GM18909 (cell line): ENCODE data around the gene PLPPR1.
"Not testable (repeated sequence)": the region's sequence is repeated elsewhere in the genome, so short reads cannot be mapped to it uniquely, and the experiment has no call there.

Experiments used
- ATAC-seq: cut with Tn5 transposase; IDR thresholded peaks from one replicate; pipeline ENCODE4 v1.9.1; 2021; ENCODE audit warnings: mild to moderate bottlenecking; ENCODE audit not compliant: unreplicated experiment, poor library complexity

Gene PLPPR1

DNA sequence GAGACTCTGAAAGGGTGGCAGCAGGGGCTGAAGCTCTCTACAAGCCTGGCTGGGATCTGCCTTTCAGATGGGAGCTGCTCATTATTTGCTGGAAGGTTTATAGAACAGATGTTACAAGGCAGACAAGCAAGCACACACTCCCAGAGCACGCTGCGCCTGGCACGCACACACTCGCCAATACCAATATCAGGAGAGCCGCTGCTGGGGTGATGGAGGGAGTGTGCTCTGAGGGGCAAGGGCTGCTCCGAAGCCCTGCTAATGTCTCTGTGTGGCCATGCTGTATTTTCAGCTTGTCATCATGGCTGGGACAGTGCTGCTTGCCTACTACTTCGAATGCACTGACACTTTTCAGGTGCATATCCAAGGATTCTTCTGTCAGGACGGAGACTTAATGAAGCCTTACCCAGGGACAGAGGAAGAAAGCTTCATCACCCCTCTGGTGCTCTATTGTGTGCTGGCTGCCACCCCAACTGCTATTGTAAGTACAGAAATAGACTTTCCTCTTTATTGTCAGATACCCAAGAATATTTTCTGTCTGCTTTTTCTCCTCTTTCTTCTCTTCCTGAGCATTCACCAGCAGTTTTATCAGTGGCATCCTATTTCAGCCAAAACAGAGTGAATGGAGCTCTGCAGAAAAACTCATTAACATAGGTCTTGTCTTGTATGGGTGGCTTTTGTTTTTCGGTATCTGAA lies 241.2 kb downstream of the PLPPR1 start:
- ATAC-seq = no peak

DNA sequence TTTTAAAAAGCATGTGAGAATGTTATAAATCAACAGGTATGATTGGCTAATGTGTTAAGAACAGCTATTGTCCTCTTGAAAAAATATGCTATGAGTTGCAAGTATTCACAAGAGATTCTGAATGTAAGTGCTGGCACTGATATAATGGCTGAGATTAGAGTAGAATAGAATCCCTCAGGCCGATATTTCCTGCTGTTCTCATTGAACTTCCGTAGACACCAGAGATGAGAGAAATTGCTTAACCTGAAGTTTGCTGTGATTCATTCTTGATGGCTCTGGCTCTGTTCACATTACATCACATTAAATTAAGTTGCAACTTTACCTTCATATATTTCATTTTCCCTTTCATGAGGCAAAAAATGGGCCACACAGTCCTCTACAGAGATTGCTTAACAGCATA lies 241.8 kb downstream of the PLPPR1 start:
- ATAC-seq = no peak

GRCh38 chr9:101271102-101271501 lies 242.6 kb downstream of the PLPPR1 start:
- no peak for ATAC-seq

GRCh38 chr9:101274971-101275768 lies 246.6 kb downstream of the PLPPR1 start:
- ATAC-seq = no peak

- no peak for ATAC-seq
Observed at GRCh38 chr9:101275769-101276250, 247.3 kb downstream of the PLPPR1 start.

- ATAC-seq = not testable (repeated sequence)
Observed at GRCh38 chr9:101291043-101291442, 262.5 kb downstream of the PLPPR1 start.

GRCh38 chr9:101299901-101300300 lies 271.4 kb downstream of the PLPPR1 start:
- ATAC-seq = no peak

DNA sequence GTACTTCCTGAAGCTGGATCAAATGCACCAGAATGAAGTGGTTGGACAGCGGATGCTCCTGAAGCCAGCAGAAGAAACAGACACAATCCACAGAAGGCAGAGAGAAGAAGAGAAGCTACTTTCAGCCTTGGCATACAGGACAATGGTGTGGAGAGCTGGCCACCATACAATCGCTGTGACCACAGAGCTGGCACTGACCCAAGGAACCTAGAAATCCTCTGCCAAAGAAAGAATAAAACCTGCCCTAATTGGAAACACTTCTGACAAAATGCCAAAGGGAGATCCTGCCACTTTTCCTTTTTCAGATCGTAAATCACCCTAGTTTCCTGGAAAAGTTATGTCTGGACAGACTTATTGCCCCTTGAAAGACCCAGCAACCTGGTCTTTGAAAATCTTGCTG lies 278.5 kb downstream of the PLPPR1 start:
- no peak for ATAC-seq

GRCh38 chr9:101307524-101308213 lies 279.1 kb downstream of the PLPPR1 start:
- ATAC-seq = no peak

DNA sequence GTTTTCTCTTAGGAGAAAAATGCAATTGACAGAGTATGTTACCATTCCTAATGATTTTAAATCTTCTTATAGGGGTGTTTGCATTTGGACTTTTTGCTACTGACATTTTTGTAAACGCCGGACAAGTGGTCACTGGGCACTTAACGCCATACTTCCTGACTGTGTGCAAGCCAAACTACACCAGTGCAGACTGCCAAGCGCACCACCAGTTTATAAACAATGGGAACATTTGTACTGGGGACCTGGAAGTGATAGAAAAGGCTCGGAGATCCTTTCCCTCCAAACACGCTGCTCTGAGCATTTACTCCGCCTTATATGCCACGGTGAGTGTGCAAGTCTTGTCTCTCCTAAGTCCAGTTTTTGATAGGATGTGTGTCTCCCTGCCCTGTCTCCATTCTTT lies 280.6 kb downstream of the PLPPR1 start:
- no peak for ATAC-seq

DNA sequence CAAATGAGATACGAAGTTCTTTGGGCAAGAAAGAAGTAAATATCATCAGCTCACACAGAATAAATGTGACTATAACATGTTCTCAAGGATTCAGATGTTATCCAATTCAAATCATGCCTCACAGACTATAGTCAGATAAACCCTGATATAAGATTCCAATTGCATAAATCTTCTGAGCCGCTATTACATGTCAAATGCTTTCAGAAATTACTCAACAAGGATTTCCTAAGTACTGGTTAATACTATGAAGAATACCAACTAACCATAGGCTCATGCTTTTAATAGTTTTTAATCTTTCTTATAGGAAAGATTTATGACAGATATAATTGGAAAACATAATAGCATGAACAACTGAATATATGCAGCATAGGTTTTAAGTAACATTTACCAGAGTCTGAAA lies 282.7 kb downstream of the PLPPR1 start:
- no peak for ATAC-seq

- ATAC-seq = peak; percentile 87
Observed at GRCh38 chr9:101311758-101312420, 283.4 kb downstream of the PLPPR1 start.

GRCh38 chr9:101312661-101313060 lies 284.1 kb downstream of the PLPPR1 start:
- no peak for ATAC-seq

DNA sequence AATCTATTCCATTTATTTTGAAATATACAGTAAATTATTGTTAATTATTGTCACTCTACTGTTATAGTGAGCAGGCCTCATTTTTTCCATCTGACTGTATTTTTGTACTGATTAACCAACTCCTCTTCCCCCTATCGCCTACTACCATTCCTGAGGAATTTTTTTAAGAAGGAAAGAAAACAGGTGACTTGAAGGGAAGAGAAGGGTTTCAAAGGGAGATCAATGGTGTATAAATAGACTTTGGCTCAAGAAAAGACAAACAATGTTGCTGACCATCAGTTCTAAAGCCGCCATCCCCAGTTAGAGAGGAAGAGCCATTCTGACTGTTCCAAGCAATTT lies 286.6 kb downstream of the PLPPR1 start:
- ATAC-seq = no peak

GRCh38 chr9:101317735-101318134 lies 289.2 kb downstream of the PLPPR1 start:
- ATAC-seq = no peak

- no peak for ATAC-seq
Observed at GRCh38 chr9:101323129-101323528, 294.6 kb downstream of the PLPPR1 start.

DNA sequence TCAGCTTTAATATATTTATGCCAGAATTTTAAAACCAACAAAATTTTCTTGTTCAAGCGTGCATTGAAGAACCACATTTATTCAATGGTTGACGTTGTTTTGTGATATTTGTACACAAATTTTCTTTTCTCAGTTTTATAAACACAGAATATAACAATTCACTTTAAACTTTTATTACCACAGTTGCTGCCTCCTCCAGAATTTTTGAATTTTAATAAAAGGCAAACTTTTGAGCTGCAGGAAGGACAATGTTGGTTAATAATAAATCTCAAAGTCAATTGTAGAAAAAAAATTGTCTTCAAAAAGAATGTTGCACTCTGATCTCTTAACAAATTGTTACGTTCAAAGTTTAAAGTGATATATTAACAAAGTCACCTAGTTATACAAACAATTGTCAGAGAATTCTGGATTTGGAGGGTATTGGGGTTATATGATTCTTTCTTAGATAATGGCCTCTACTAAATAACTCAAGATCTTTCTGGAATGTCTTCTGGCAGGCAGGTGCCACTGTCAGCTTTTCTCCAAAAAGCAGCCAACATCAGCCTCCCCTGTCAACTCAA lies 295.8 kb downstream of the PLPPR1 start:
- no peak for ATAC-seq

GRCh38 chr9:101325053-101325452 lies 296.5 kb downstream of the PLPPR1 start:
- no peak for ATAC-seq

- ATAC-seq = no peak
Observed at GRCh38 chr9:101326035-101326434, 297.5 kb downstream of the PLPPR1 start.

GRCh38 chr9:101326501-101326900 lies 298.0 kb downstream of the PLPPR1 start:
- no peak for ATAC-seq
